ENCODE data around the gene ULK1. TPM values are rescaled to one million over a fixed set of nuclear protein-coding genes. Genes with fewer than 3 reads are reported as not detected.
"Not testable (repeated sequence)": the region's sequence is repeated elsewhere in the genome, so short reads cannot be mapped to it uniquely, and the experiment has no call there.

The ULK1 gene
- polyA plus RNA-seq, 3 donors, result 1.0 to 75.1 (median 1.3) TPM

GRCh38 chr12:131885543-131886057 is 8.8 kb upstream of the ULK1 start:
- H3K27me3 Mint-ChIP-seq (ENCODE audit: low read depth in 3 of 3), result peaks cover 2 to 9% (median 8%) of the 10 kb centered on the region in 3 donors
- Histone ChIP-seq H3K36me3 (replicated peaks in 1 of 2; ENCODE audit: control insufficient read depth in 1 of 2, insufficient read depth in 2 of 2, low read length in 2 of 2) (no peaks in the 10 kb centered on the region), H3K27ac (ENCODE audit: low read depth in 1 of 2, low read length in 2 of 2) (no peak overlapping the region), H3K4me1 (ENCODE audit: control insufficient read depth in 1 of 2, insufficient read depth in 2 of 2, low read length in 2 of 2) (peaks cover 37 to 55% of the 10 kb centered on the region in 2 donors), H3K4me2 (replicated peaks; ENCODE audit: extremely low read depth, low read length, poor library complexity, severe bottlenecking) (no peak overlapping the region), H3K4me3 (replicated peaks in 1 of 3; ENCODE audit: low read depth in 2 of 3, low read length in 3 of 3) (no peak overlapping the region), H3K27me3 (ENCODE audit: control insufficient read depth in 2 of 2, insufficient read depth in 2 of 2, low read length in 2 of 2) (no peaks in the 10 kb centered on the region), H3K9me3 (replicated peaks in 1 of 2; ENCODE audit: control insufficient read depth in 1 of 2, insufficient read depth in 1 of 2, low read length in 2 of 2) (peaks cover 0 to 4% of the 10 kb centered on the region in 2 donors), H2AFZ (ENCODE audit: insufficient read depth, low read depth, low read length, poor library complexity, severe bottlenecking) (peak overlapping the region; percentile 41), H3K9ac (ENCODE audit: insufficient read depth, low read length, poor library complexity, severe bottlenecking) (no peak overlapping the region), H4K20me1 (ENCODE audit: insufficient read depth, low read length) (no peaks in the 10 kb centered on the region), H3K79me2 (ENCODE audit: insufficient read depth, low read length) (no peaks in the 10 kb centered on the region)
- WGBS (ENCODE audit: insufficient coverage), result 90% methylated on average over 2 of the region's 7 CpGs
- intact Hi-C loops (cut with micrococcal nuclease), result no loop called here
- peaks cover 50% of the 10 kb centered on the region for H3K4me1 Mint-ChIP-seq
- H3K9me3 Mint-ChIP-seq, result peaks cover 6 to 12% (median 8%) of the 10 kb centered on the region in 7 donors
- H3K4me3 Mint-ChIP-seq, result no peak overlapping the region
- no peak for TF ChIP-seq CTCF (IDR thresholded peaks at IDR 0.05)
- no peak for DNase-seq
- H3K27ac Mint-ChIP-seq, result peak overlapping the region in 2 of 7 donors; percentile 17 to 45
- H3K36me3 Mint-ChIP-seq, result peaks cover 4 to 6% of the 10 kb centered on the region in 2 donors

- H3K36me3 ChIP-seq (replicated peaks in 1 of 2; ENCODE audit: control insufficient read depth in 1 of 2, insufficient read depth in 2 of 2, low read length in 2 of 2); H3K9me3 ChIP-seq (replicated peaks in 1 of 2; ENCODE audit: control insufficient read depth in 1 of 2, insufficient read depth in 1 of 2, low read length in 2 of 2); H3K4me3 ChIP-seq (replicated peaks in 1 of 3; ENCODE audit: low read depth in 2 of 3, low read length in 3 of 3); H3K9ac ChIP-seq (ENCODE audit: insufficient read depth, low read length, poor library complexity, severe bottlenecking); H3K27me3 Mint-ChIP-seq (ENCODE audit: low read depth in 3 of 3); H3K4me2 ChIP-seq (replicated peaks; ENCODE audit: extremely low read depth, low read length, poor library complexity, severe bottlenecking); H3K27me3 ChIP-seq (ENCODE audit: control insufficient read depth in 2 of 2, insufficient read depth in 2 of 2, low read length in 2 of 2); H3K36me3 Mint-ChIP-seq; H3K27ac Mint-ChIP-seq; H3K27ac ChIP-seq (ENCODE audit: low read depth in 1 of 2, low read length in 2 of 2); H3K4me3 Mint-ChIP-seq; H4K20me1 ChIP-seq (ENCODE audit: insufficient read depth, low read length); H3K9me3 Mint-ChIP-seq; DNase-seq; H2AFZ ChIP-seq (ENCODE audit: insufficient read depth, low read depth, low read length, poor library complexity, severe bottlenecking): not testable (repeated sequence)
- H3K4me1 Mint-ChIP-seq, result peaks cover 17% of the 10 kb centered on the region
- Histone ChIP-seq H3K79me2 (ENCODE audit: insufficient read depth, low read length) (peaks cover 14% of the 10 kb centered on the region), H3K4me1 (ENCODE audit: control insufficient read depth in 1 of 2, insufficient read depth in 2 of 2, low read length in 2 of 2) (peaks cover 23 to 24% of the 10 kb centered on the region in 2 donors)
- WGBS (ENCODE audit: insufficient coverage), result no CpG with 5 or more reads among the region's 8 CpGs
- intact Hi-C loops (cut with micrococcal nuclease), result loop anchor here in 1 of 2 donors (5.0 kb wide), 1 partner anchor 56 kb away; the partner anchor contains the start of gene EP400
These were observed 2.7 kb upstream of the ULK1 start for GRCh38 chr12:131891722-131892121.

Data from CD14-positive monocyte (primary cell).